IMR-90 (cell line): Measurements from ENCODE around the gene SPTLC2. TPM values are rescaled to one million over a fixed set of nuclear protein-coding genes. Genes with fewer than 3 reads are reported as not detected.
A peak's percentile ranks its signal among the peaks of the same experiment; 100 is the strongest.

ENCODE experiments used
- ATAC-seq: fragments of 200-7000 bp; cut with Tn5 transposase; 2 replicates; pipeline ENCODE4 v1.9.1; 2020; ENCODE audit warnings: low read depth, mild to moderate bottlenecking, moderate library complexity
- BruUV-seq: library from RNA; stranded (reverse); fragments of 400-500 nt; replicated peaks from 2 replicates; lab custom pipeline; 2021; lab: Mats Ljungman, UMichigan
- CTCF ChIA-PET: fragments of 300-600 bp; formaldehyde crosslinking; extraction: SDS; loops from one replicate; lab custom pipeline; 2021; ENCODE audit warnings: antibody characterized with exemption; lab: Yijun Ruan, JAX
- POLR2A ChIA-PET: fragments of 300-600 bp; sonication (Branson Sonifier 250); formaldehyde crosslinking; loops from one replicate; lab custom pipeline; 2022; ENCODE audit warnings: antibody characterized with exemption; ENCODE audit not compliant: unreplicated experiment; lab: Charles Lee
- DNase-seq: peaks from one replicate; pipeline ENCODE4 v3.0.0; 2013
- H2AFZ ChIP-seq: replicated peaks from 2 replicates; pipeline ENCODE3; 2013; ENCODE audit warnings: low read length, mild to moderate bottlenecking; ENCODE audit not compliant: poor library complexity
- H2AK5ac ChIP-seq: 2 replicates; pipeline ENCODE4 v1.6.1; 2013; ENCODE audit warnings: low read depth, low read length, inconsistent platforms
- H2AK9ac ChIP-seq: replicated peaks from 2 replicates; pipeline ENCODE3; 2013; ENCODE audit warnings: mild to moderate bottlenecking, low read depth, low read length, moderate library complexity; ENCODE audit not compliant: poor library complexity
- H2BK120ac ChIP-seq: 2 replicates; pipeline ENCODE4 v1.6.1; 2013; ENCODE audit warnings: low read depth, low read length, inconsistent platforms
- H2BK15ac ChIP-seq: 3 replicates; pipeline ENCODE4 v1.6.1; 2013; ENCODE audit warnings: low read depth, low read length, inconsistent platforms
- H2BK20ac ChIP-seq: 2 replicates; pipeline ENCODE4 v1.6.1; 2013; ENCODE audit warnings: low read depth, mild to moderate bottlenecking, inconsistent platforms, low read length, moderate library complexity
- H2BK5ac ChIP-seq: 2 replicates; pipeline ENCODE4 v1.6.1; 2013; ENCODE audit warnings: mild to moderate bottlenecking, low read depth, low read length, inconsistent platforms; ENCODE audit not compliant: poor library complexity, severe bottlenecking
- H3K14ac ChIP-seq: replicated peaks from 2 replicates; pipeline ENCODE4 v1.6.1; 2013; ENCODE audit warnings: low read depth, low read length, inconsistent platforms
- H3K18ac ChIP-seq: 2 replicates; pipeline ENCODE4 v1.6.1; 2013; ENCODE audit warnings: low read depth, low read length, control low read depth
- H3K23ac ChIP-seq: 2 replicates; pipeline ENCODE4 v1.6.1; 2013; ENCODE audit warnings: low read depth, low read length, inconsistent platforms
- H3K27ac ChIP-seq: 2 replicates; pipeline ENCODE4 v1.5.1; 2013; ENCODE audit warnings: mild to moderate bottlenecking, control low read depth, low read length; ENCODE audit not compliant: insufficient read depth
- H3K27me3 ChIP-seq: 2 replicates; pipeline ENCODE4 v1.6.1; 2013; ENCODE audit warnings: low read length; ENCODE audit not compliant: control insufficient read depth, insufficient read depth
- H3K36me3 ChIP-seq: 2 replicates; pipeline ENCODE4 v1.6.1; 2013; ENCODE audit warnings: low read length, mixed read lengths; ENCODE audit not compliant: control insufficient read depth, insufficient read depth
- H3K4ac ChIP-seq: 2 replicates; pipeline ENCODE4 v1.6.1; 2013; ENCODE audit warnings: low read depth, low read length, inconsistent platforms
- H3K4me1 ChIP-seq: 2 replicates; pipeline ENCODE4 v1.6.1; 2013; ENCODE audit warnings: low read length, mixed read lengths; ENCODE audit not compliant: control insufficient read depth, insufficient read depth
- H3K4me2 ChIP-seq: 2 replicates; pipeline ENCODE4 v1.6.1; 2013; ENCODE audit warnings: low read depth, mild to moderate bottlenecking, control low read depth, low read length, moderate library complexity
- H3K4me3 ChIP-seq: 2 replicates; pipeline ENCODE4 v1.5.1; 2013; ENCODE audit warnings: low read depth, mild to moderate bottlenecking, control low read depth, low read length, moderate library complexity; ENCODE audit not compliant: insufficient read depth
- H3K56ac ChIP-seq: 2 replicates; pipeline ENCODE4 v1.6.1; 2013; ENCODE audit warnings: low read length, inconsistent platforms; ENCODE audit not compliant: insufficient read depth; ENCODE audit errors: extremely low read depth
- H3K79me1 ChIP-seq, 2 experiments: 2 replicates each; pipeline ENCODE4 v1.6.1; 2013; ENCODE audit warnings: low read length in 2 of 2, inconsistent platforms in 1 of 2, low read depth in 1 of 2
- H3K9ac ChIP-seq: 2 replicates; pipeline ENCODE4 v1.6.1; 2013; ENCODE audit warnings: low read depth, low read length, control low read depth
- H3K9me1 ChIP-seq: 2 replicates; pipeline ENCODE4 v1.6.1; 2013; ENCODE audit warnings: low read length, inconsistent platforms; ENCODE audit not compliant: insufficient read depth
- H3K9me3 ChIP-seq: 2 replicates; pipeline ENCODE4 v1.6.1; 2013; ENCODE audit warnings: low read length; ENCODE audit not compliant: control insufficient read depth, insufficient read depth
- H4K20me1 ChIP-seq: 2 replicates; pipeline ENCODE4 v1.6.1; 2013; ENCODE audit warnings: low read length, inconsistent platforms; ENCODE audit not compliant: insufficient read depth
- H4K5ac ChIP-seq: 2 replicates; pipeline ENCODE4 v1.6.1; 2013; ENCODE audit warnings: mild to moderate bottlenecking, low read depth, low read length, control low read depth
- H4K8ac ChIP-seq, 2 experiments: 2 replicates each; pipeline ENCODE4 v1.6.1; 2013; ENCODE audit warnings: low read depth in 2 of 2, low read length in 2 of 2, control low read depth in 1 of 2, inconsistent platforms in 1 of 2
- H4K91ac ChIP-seq: 2 replicates; pipeline ENCODE4 v1.6.1; 2013; ENCODE audit warnings: low read depth, low read length, inconsistent platforms; ENCODE audit not compliant: insufficient read depth
- NFE2L2 ChIP-seq: fragments of 150-350 bp; IDR thresholded peaks from 2 replicates; pipeline ENCODE4 v1.6.1; 2016; ENCODE audit warnings: low read depth, mild to moderate bottlenecking, low read length
- POLR2A ChIP-seq: IDR thresholded peaks from 2 replicates; pipeline ENCODE4 v1.6.1; 2012; ENCODE audit warnings: mild to moderate bottlenecking, low read depth, low read length
- RCOR1 ChIP-seq: IDR thresholded peaks from 2 replicates; pipeline ENCODE4 v1.6.1; 2012; ENCODE audit warnings: mild to moderate bottlenecking, low read length, improper control_type of control experiment; ENCODE audit not compliant: insufficient replicate concordance
- SMC3 ChIP-seq: fragments of 150-350 bp; IDR thresholded peaks from 2 replicates; pipeline ENCODE4 v1.6.1; 2016; ENCODE audit warnings: low read depth, mild to moderate bottlenecking, antibody characterized with exemption, low read length, moderate library complexity
- WGBS, 2 experiments: methylation state at CpG; one replicate each; pipeline versions ENCODE4 v1.1.5 to v1.1.7; 2013; ENCODE audit warnings: missing lambda C conversion rate in 2 of 2; ENCODE audit not compliant: insufficient read length in 1 of 2; ENCODE audit errors: extremely low coverage in 2 of 2; 5-methylcytosine and 5-hydroxymethylcytosine counted together
- dilution Hi-C: fragments of 300-500 bp; cut with HindIII; formaldehyde crosslinking; loops from one replicate; pipeline ENCODE4 v1.14.3; 2018; ENCODE audit warnings: low sequenced_read_pairs; ENCODE audit not compliant: unreplicated experiment
- in situ Hi-C: fragments of 300-500 bp; cut with MboI; formaldehyde crosslinking; loops from 3 replicates; pipeline ENCODE4 v1.14.3; 2019; ENCODE audit warnings: low sequenced_read_pairs, inconsistent platforms, mixed read lengths
- intact Hi-C: fragments of 100-400 bp; cut with micrococcal nuclease; formaldehyde crosslinking; loops from 2 replicates; pipeline ENCODE4 v1.10.0; 2022
- polyA plus RNA-seq, 3 experiments: library from polyadenylated mRNA; depleted of rRNA; stranded (reverse); fragments of >200 nt; gene quantifications; 2 replicates each; pipeline ENCODE4 v1.2.3, GENCODE V29; 2012; ENCODE audit warnings: low replicate concordance in 1 of 3
- total RNA-seq: library from RNA; depleted of rRNA; stranded (reverse); fragments of >200 nt; gene quantifications from 2 replicates; pipeline ENCODE4 v1.2.3, GENCODE V29; 2012
- TF ChIP-seq, protein P1 (sequence below): fragments of 150-350 bp; IDR thresholded peaks from 2 replicates; pipeline ENCODE4 v1.6.1; 2017; ENCODE audit warnings: mild to moderate bottlenecking, antibody characterized with exemption, low read length, low read depth

The SPTLC2 gene
- total and polyA plus RNA-seq, 2 of the 4 experiments (the other 2 are of a cell fraction) = 22.6 to 68.3 TPM

DNA sequence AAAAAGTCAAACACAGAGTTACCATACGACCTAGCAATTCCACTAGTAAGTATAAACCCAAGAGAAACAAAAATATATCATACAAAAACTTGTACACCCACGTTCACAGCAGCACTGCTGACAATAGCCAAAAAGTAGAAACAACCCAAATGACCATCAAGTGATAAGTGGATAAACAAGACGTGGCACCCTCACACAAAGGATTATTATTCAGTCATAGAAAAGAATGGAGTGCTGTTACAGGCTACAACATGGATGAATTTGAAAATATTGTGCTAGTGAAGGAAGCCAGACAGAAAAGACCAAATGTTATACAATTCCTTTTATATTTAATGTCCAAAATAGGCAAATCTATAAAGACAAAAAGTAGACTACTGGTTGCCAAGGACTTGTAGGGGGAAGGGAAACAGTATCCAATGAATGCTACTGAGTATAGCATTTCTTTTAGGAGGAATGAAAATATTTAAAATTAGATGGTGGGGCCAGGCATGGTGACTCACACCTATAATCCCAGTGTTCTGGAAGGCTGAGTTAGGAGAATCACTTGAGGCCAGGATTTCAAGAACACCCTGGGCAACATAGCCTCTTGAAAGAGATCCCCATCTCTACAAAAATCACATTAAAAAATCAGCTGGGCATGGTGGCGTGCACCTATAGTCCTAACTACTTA lies 41.9 kb downstream of the SPTLC2 start:
- Histone ChIP-seq H3K9ac (no peak overlapping the region), H3K36me3 (peaks cover 11% of the 10 kb centered on the region; the same call in 1 of the 2 replicates), H3K4me1 (peaks cover 26% of the 10 kb centered on the region), H3K27me3 (no peaks in the 10 kb centered on the region), H4K5ac (peak overlapping the region; percentile 67; the same call in 1 of the 2 replicates), H4K91ac (no peak overlapping the region; the same call in 1 of the 2 replicates), H3K18ac (peak overlapping the region; percentile 79), H3K4me3 (no peak overlapping the region), H3K14ac (peak overlapping the region; percentile 69), H2BK15ac (peak overlapping the region; percentile 60; the same call in 2 of the 3 replicates), H4K20me1 (peaks cover 15% of the 10 kb centered on the region), H3K23ac (peak overlapping the region; percentile 39; the same call in 1 of the 2 replicates), H2BK20ac (peak overlapping the region; percentile 82), H4K8ac (peak overlapping the region in 1 of 2 experiments; percentile 67; a peak in 2 of 4 replicates), H2BK120ac (peak overlapping the region; percentile 74), H3K4me2 (peak overlapping the region; percentile 67), H2AK5ac (peak overlapping the region; percentile 70; the same call in 1 of the 2 replicates), H2BK5ac (peak overlapping the region; percentile 88), H2AFZ (no peak overlapping the region), H3K79me1 (peaks cover 32 to 73% of the 10 kb centered on the region in 2 experiments), H3K27ac (peak overlapping the region; percentile 92; the same call in 1 of the 2 replicates), H3K4ac (peak overlapping the region; percentile 58), H2AK9ac (no peak overlapping the region), H3K56ac (no peak overlapping the region), H3K9me3 (no peaks in the 10 kb centered on the region), H3K9me1 (peaks cover 12% of the 10 kb centered on the region)
- DNase-seq (peak; percentile 76), ATAC-seq (peak; percentile 92)
- TF ChIP-seq, protein P1, sequence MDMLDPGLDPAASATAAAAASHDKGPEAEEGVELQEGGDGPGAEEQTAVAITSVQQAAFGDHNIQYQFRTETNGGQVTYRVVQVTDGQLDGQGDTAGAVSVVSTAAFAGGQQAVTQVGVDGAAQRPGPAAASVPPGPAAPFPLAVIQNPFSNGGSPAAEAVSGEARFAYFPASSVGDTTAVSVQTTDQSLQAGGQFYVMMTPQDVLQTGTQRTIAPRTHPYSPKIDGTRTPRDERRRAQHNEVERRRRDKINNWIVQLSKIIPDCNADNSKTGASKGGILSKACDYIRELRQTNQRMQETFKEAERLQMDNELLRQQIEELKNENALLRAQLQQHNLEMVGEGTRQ = no peak
- no peak for TF ChIP-seq RCOR1
- TF ChIP-seq SMC3 = no peak
- no peak for TF ChIP-seq POLR2A
- TF ChIP-seq NFE2L2 = no peak
- no CpG with 5 or more reads among the region's 4 CpGs for WGBS, 2 experiments
- intact Hi-C loops = loop anchor here (5.0 kb wide), 1 partner anchor 38 kb away; no protein-coding TSS in a partner anchor
- ChIA-PET POLR2A (no interaction called here), CTCF (no interaction called here)
- dilution Hi-C loops = no loop called here
- BruUV-seq = no TSS peak
- in situ Hi-C loops = no loop called here
